Vagina (tissue), 2 donors: ENCODE data around the gene WNT16. TPM values are rescaled to one million over a fixed set of nuclear protein-coding genes. Genes with fewer than 3 reads are reported as not detected.

Experiments
- DNase-seq, 2 donors: peaks; one replicate each; pipeline ENCODE4 v3.0.0-alpha.2; 2017; ENCODE audit errors: extremely low spot score in 2 of 2
- H3K27ac ChIP-seq: fragments of 200-600 bp; sonication (generic); one replicate; pipeline ENCODE4 v1.5.1; 2019
- H3K27me3 ChIP-seq: fragments of 200-600 bp; sonication (generic); one replicate; pipeline ENCODE4 v1.5.1; 2019
- H3K36me3 ChIP-seq, 2 donors: fragments of 200-600 bp; sonication (generic); one replicate each; pipeline ENCODE4 v1.5.1; 2017 to 2019
- H3K4me1 ChIP-seq: fragments of 200-600 bp; sonication (generic); one replicate; pipeline ENCODE4 v1.5.1; 2019
- H3K4me3 ChIP-seq, 2 donors: fragments of 200-600 bp; sonication (generic); 1 replicate in 1 of 2; 2 replicates in 1 of 2; pipeline ENCODE4 v1.5.1; 2016 to 2019
- H3K9me3 ChIP-seq: fragments of 200-600 bp; sonication (generic); one replicate; pipeline ENCODE4 v1.5.1; 2019
- POLR2A ChIP-seq, 2 donors: fragments of 450-650 bp; IDR thresholded peaks; one replicate each; pipeline ENCODE4 v1.6.1; 2017; ENCODE audit warnings: antibody characterized with exemption in 2 of 2, mild to moderate bottlenecking in 2 of 2, moderate library complexity in 2 of 2
- POLR2AphosphoS5 ChIP-seq, 2 donors: sonication (generic); formaldehyde crosslinking; IDR thresholded peaks; one replicate each; pipeline ENCODE4 v1.9.0; 2017; ENCODE audit warnings: antibody characterized with exemption in 2 of 2, mild to moderate bottlenecking in 2 of 2, low read depth in 1 of 2; ENCODE audit not compliant: insufficient read depth in 1 of 2
- intact Hi-C: fragments of 100-400 bp; cut with DNase I; formaldehyde crosslinking; loops from one replicate; pipeline ENCODE4 v1.15.1; 2023
- total RNA-seq: library from RNA; depleted of rRNA; stranded (reverse); fragments of >200 nt; gene quantifications from one replicate; pipeline ENCODE4 v1.2.3, GENCODE V29; 2016
- TF ChIP-seq, protein P1 (sequence below), 3 experiments: fragments of 450-650 bp in 2 of 3; fragments of 200-600 bp in 1 of 3; sonication (generic) in 1 of 3; IDR thresholded peaks; one replicate each; pipeline ENCODE4 v1.5.1; 2017 to 2019; ENCODE audit warnings: antibody characterized with exemption in 3 of 3, mild to moderate bottlenecking in 2 of 3, moderate library complexity in 2 of 3

WNT16 gene
- total RNA-seq, 1 donor from 2014 or later = 7.4 TPM

DNA sequence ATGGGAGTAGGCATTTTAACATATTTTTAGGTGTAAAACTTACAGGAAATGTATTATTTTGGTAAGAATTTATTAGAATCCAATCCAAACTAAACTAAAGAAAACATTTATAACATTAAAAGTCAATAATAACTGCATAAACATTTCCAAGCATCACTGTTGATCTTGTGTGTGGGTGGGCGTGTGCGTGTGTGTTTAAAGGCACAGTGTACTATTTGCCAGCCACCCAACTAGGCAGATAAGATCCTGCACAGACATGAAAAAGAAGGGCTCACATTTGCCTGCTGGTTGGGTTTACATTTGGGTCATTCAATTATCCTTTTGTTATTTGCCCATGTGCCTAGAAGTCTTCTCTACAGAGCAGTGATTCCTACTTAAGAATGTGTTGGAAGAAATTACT lies 31.0 kb upstream of the WNT16 start:
- Histone ChIP-seq H3K27ac (no peak overlapping the region), H3K4me3 (no peak overlapping the region), H3K9me3 (no peaks in the 10 kb centered on the region), H3K4me1 (peaks cover 9% of the 10 kb centered on the region), H3K36me3 (no peaks in the 10 kb centered on the region), H3K27me3 (no peaks in the 10 kb centered on the region)
- DNase-seq = no peak
- intact Hi-C loops = no loop called here
- no peak for TF ChIP-seq POLR2AphosphoS5 (IDR thresholded peaks at IDR 0.05; ENCODE audit: insufficient read depth in 1 of 2, low read depth in 1 of 2)
- TF ChIP-seq, protein P1, sequence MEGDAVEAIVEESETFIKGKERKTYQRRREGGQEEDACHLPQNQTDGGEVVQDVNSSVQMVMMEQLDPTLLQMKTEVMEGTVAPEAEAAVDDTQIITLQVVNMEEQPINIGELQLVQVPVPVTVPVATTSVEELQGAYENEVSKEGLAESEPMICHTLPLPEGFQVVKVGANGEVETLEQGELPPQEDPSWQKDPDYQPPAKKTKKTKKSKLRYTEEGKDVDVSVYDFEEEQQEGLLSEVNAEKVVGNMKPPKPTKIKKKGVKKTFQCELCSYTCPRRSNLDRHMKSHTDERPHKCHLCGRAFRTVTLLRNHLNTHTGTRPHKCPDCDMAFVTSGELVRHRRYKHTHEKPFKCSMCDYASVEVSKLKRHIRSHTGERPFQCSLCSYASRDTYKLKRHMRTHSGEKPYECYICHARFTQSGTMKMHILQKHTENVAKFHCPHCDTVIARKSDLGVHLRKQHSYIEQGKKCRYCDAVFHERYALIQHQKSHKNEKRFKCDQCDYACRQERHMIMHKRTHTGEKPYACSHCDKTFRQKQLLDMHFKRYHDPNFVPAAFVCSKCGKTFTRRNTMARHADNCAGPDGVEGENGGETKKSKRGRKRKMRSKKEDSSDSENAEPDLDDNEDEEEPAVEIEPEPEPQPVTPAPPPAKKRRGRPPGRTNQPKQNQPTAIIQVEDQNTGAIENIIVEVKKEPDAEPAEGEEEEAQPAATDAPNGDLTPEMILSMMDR (IDR thresholded peaks at IDR 0.05) = no peak
- no peak for TF ChIP-seq POLR2A (IDR thresholded peaks at IDR 0.05)

DNA sequence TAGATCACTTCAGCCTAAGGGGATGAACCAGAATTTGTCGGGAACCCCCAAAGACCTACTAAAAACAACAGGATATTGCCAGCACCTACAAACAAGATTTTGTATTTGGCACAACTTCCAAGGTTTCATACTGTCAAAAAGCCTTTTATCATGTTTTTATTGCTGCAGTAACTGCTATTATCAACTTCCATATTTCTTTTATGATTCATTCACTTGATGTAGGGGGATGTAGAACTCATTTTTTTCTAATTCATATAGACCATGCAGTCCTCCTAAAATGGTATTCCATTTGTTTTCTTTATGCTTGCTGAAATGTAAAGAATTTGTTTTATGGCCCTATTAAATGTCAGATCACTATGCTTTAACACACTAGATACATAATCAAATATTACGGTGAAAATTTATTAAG lies 30.0 kb upstream of the WNT16 start:
- Histone ChIP-seq H3K27me3 (no peaks in the 10 kb centered on the region), H3K27ac (no peak overlapping the region), H3K4me1 (peaks cover 9% of the 10 kb centered on the region), H3K36me3 (no peaks in the 10 kb centered on the region), H3K9me3 (no peaks in the 10 kb centered on the region), H3K4me3 (no peak overlapping the region)
- DNase-seq = no peak
- TF ChIP-seq POLR2A (IDR thresholded peaks at IDR 0.05) (no peak), POLR2AphosphoS5 (IDR thresholded peaks at IDR 0.05; ENCODE audit: insufficient read depth in 1 of 2, low read depth in 1 of 2) (no peak)
- TF ChIP-seq, protein P1 (IDR thresholded peaks at IDR 0.05) = no peak
- intact Hi-C loops = no loop called here

DNA sequence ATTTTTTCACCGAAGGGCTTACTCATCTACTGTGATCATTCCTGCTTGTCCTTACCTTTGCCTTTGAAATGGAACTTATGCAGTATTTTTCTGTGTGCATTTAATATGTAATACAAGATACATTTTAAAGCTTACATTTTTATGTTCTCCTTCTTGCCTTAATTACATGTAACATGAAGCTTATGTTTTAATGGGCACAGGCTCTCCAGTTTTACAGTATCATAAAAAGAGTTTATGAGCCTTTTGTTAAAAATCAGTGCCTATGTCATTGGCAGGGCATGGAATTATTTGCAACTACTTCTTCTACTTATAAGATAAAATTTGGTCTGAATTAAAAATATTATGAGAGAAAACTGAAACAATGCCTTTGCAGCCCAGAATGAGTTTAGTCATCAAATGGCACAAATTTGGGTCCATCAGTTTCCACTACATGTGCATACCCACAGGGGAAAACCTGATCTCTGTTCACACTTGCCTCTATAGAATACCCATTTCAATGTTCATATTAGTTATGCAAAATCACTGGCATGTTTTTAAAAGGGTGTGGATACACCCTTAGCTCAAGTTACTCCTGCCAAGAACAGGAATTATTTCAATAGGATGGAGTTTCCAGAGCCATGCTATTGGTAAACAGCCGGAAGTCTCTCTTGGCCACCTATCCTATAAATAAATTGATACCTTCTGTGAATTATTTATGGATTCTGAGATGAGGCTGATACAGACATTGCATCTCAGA lies 27.9 kb upstream of the WNT16 start:
- Histone ChIP-seq H3K4me1 (peaks cover 9% of the 10 kb centered on the region), H3K9me3 (no peaks in the 10 kb centered on the region), H3K4me3 (no peak overlapping the region), H3K36me3 (no peaks in the 10 kb centered on the region), H3K27me3 (no peaks in the 10 kb centered on the region), H3K27ac (no peak overlapping the region)
- no peak for DNase-seq
- TF ChIP-seq POLR2AphosphoS5 (IDR thresholded peaks at IDR 0.05; ENCODE audit: insufficient read depth in 1 of 2, low read depth in 1 of 2) (no peak), POLR2A (IDR thresholded peaks at IDR 0.05) (no peak)
- TF ChIP-seq, protein P1 (IDR thresholded peaks at IDR 0.05) = no peak
- intact Hi-C loops = no loop called here

- TF ChIP-seq, protein P1 (IDR thresholded peaks at IDR 0.05) = no peak
- TF ChIP-seq POLR2A (IDR thresholded peaks at IDR 0.05) (no peak), POLR2AphosphoS5 (IDR thresholded peaks at IDR 0.05; ENCODE audit: insufficient read depth in 1 of 2, low read depth in 1 of 2) (no peak)
These were observed 27.2 kb upstream of the WNT16 start for GRCh38 chr7:121301446-121302213.

More at GRCh38 chr7:121301446-121302213, 27.2 kb upstream of the WNT16 start:
- DNase-seq = no peak
- H3K27ac ChIP-seq = no peak overlapping the region
- peaks cover 9% of the 10 kb centered on the region for H3K4me1 ChIP-seq
- no peak overlapping the region for H3K4me3 ChIP-seq
- no peaks in the 10 kb centered on the region for H3K36me3 ChIP-seq
- H3K27me3 ChIP-seq = no peaks in the 10 kb centered on the region
- intact Hi-C loops = no loop called here
- no peaks in the 10 kb centered on the region for H3K9me3 ChIP-seq
